Hematopoietic multipotent progenitor cell treated with erythropoietin and hydrocortisone succinate and interleukin-3 and kit ligand, for 17 days (in vitro differentiated cells): ENCODE measurements around the gene APOLD1.
"Not testable (repeated sequence)": the region's sequence is repeated elsewhere in the genome, so short reads cannot be mapped to it uniquely, and the experiment has no call there.

Experiments
- DNase-seq: peaks from one replicate; pipeline ENCODE4 v3.0.0-alpha.2; 2015; ENCODE audit warnings: low spot score

Gene APOLD1

GRCh38 chr12:12786706-12787601 is 1.5 kb downstream of the APOLD1 start:
- peak; percentile 76 for DNase-seq

GRCh38 chr12:12788131-12788530 is 2.7 kb downstream of the APOLD1 start:
- no peak for DNase-seq

- peak; percentile 83 for DNase-seq
These were observed 3.4 kb downstream of the APOLD1 start for GRCh38 chr12:12788675-12789368.

GRCh38 chr12:12790956-12791355 is 5.5 kb downstream of the APOLD1 start:
- DNase-seq, result no peak

DNA sequence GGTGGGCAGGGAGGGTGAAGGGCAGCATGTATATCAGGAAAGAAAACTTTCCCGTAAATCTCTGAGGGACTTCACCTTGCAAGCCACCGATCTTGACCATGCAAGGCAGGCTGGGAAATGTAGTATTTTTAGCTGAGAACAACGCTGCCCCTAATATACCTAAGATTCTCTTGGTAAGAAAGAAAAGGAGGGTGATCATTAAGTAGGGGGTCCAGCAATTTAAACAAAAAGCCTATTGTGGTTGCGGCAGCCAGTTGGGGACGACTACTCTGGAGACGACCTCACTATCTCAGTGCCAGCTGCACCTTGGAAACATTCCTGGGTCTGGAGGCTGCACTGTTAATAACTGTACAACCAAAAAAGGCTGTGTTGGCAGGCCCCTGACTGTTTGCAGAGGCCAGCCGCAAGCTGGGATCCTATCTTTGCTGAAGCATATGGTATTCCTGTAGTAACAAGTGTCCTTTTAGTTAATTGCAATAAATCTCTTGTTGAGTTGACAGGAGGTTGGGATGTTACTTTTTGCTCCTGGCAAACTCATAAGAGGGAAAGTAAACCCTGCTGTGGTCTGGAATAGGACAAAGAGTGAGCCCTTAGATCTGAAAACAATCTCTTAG is 6.4 kb downstream of the APOLD1 start:
- DNase-seq, result no peak

DNA sequence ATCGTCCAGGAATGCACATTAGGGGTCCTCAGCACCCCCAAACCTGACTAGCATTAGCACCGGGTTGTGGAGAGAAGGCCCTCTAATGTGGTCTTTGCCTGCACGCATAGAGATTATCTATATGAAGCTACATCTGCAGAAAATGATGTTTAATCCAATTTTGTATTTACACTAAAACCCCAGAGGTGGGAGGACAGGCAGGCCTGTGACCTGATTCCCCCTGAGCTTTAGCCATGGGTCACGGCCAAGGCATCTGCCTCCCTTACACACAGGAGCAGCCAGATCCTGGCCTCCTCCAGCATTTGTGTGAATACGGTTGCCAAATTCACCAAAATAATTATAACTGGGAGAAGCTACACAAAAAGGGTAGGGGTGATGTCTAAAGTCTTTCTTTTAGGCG is 7.0 kb downstream of the APOLD1 start:
- DNase-seq, result no peak

DNA sequence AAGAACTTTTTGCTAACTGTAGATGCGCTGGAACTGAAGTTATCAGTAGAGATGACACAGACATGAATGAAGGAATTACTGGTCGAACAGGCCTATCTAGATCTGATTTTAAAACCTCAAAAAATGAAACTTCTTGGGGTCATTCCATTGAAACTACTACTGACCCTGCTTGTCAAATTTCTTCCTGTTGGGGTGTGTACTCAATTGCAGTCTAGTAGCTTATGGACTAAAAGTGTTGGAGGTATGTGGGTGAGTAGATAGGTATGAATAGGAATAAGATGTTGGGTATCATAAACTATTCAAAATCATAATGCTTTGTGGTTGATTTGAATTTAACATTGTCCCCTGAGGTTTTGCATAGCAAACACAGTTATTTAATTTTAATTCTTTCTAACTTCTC is 9.2 kb downstream of the APOLD1 start:
- DNase-seq, result no peak

DNA sequence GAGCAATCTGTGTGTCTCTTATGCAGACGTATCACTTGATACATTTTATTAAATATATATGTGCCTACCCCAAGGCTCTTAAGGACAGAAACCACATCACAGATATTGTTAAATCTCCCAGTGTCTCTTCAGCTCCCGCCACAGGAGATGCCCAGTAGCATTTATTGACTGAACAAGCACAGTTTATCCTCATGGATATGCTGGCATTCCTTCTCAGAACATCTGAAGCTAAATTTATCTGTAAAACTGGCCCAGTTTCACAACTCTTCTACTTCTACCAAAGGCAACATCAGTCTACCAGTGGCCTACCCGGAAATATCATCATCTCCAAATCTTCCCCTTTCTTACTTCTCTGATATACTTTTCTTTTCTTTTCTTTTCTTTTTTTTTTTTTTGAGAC is 10.7 kb downstream of the APOLD1 start:
- DNase-seq, result no peak

GRCh38 chr12:12796928-12797793 is 11.7 kb downstream of the APOLD1 start:
- DNase-seq, result no peak

DNA sequence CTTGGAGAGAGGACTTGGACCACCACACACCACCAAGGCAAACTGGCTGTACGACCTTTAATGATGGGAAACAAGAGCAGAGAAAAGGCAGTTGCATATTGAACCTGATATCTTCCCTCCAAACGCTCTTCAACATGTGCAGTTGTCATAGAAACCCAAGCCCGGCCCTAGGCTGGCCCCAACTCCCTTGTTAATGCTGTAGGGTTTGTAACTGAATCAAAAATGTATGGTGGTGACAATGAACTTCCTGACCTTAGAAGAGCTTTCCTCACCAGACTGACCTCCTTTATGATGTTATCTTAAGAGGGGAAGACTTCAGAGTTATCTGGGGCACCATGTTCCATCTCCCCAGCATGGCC is 12.3 kb downstream of the APOLD1 start:
- DNase-seq, result no peak

GRCh38 chr12:12798480-12798879 is 13.0 kb downstream of the APOLD1 start:
- DNase-seq, result no peak

DNA sequence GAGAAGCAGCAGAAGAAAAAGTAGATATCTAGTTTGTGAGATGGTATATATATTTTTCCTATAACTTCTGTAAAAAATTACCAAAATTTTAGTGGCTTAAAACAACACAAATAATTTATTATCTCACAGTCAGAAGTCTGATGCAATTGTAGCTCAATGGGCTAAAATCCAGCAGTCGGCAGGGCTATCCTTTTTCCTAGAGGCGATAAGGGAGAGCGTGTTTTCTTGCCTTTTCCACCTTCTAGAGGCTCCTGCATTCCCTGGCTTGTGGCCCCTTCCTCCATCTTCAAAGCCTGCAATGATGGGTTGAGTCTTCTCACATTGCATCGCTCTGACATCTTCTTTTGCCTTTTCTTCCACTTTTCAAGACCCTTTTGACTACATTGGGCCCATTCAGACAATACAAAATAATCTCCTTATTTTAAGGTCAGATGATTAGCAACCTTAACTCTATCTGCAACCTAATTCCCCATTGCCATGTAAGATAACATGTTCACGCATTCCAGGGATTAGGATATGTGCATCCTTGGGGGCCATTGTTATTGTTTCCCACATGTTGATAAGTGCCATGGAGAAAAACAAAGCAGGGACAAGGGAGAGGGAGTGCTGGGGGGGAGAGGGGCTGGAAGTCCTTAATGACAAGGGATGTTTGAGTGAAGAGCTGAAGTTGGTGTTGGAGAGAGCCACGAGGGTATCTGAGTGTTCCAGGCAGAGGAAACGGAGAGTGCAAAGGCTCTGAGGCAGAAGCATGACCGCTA is 13.9 kb downstream of the APOLD1 start:
- no peak for DNase-seq

DNA sequence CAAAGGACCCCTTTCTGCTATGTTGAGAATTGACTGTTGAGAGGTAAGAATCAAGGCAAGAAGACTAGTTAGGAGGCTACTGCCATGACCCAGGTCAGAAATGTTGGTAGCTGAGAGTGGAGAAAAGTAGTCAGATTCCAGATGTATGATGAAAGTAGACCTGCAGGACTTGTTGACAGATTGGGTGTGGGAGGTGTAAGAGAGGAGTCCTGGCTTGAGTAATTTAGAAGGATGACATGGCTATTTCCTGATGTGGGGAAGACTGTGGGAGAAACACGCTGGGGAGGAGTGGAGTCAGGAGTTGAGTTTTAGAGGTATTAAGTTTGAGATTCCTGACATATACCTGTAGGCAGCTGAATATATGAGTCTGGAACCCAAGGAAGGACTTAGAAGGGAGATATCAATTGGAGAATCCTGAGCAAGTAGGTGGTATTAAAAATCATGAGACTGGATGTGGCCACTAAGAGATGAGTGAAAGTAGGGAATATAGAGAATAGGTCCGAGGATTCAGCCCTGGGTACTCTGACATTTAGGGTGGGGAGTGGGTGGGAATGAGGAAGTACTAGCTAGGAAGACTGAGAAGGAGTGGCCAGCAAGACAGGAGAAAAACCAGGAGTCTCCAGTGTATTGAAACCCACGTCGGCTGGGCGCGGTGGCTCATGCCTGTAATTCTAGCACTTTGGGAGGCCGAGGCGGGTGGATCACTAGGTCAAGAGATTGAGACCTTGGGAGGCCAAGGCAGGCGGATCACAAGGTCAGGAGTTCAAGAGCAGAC is 15.1 kb downstream of the APOLD1 start:
- peak; percentile 23 for DNase-seq

GRCh38 chr12:12801656-12802055 is 16.2 kb downstream of the APOLD1 start:
- not testable (repeated sequence) for DNase-seq

DNA sequence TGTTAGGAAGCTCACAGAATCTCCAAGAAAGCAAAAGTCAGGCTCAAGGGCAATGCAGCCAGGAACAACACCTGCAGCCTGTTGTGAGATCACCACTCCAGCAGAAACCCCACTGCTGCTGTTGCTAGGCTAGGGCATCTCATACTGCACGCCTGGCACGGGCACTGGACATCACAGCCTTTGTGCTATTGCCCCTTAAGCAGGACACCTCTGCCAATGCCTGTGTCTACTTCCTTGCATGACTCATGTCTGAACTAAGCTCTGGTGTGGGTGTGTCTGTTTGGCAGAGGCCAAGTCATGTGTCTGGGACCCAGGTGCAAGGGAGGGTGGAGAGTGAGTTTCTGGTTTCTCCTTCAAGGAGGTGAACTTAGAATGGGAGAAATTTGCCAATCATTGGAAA is 17.7 kb downstream of the APOLD1 start:
- DNase-seq, result peak; percentile 71

- no peak for DNase-seq
These were observed 18.6 kb downstream of the APOLD1 start for GRCh38 chr12:12804011-12804410.

DNA sequence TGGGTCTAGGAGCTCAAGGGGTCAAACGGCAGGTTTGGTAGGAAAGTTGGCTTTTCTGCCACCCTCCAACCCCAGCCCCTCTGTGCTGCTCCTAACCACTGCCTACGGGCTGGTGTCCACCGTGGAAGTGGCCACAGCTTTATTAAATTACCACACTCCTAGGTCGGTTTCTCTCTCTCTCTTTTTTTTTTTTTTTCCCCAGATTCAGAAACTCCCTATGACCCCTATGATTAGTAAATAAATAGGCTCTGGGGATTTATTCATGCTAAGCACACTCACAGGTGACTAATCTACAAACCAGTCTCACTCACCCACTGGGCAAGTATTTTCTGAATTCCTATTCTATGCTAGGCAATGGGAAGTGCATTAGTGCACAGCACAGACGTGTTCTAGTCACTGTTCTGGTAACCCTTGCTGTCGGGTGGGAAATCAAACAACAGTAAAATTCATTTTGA is 19.0 kb downstream of the APOLD1 start:
- DNase-seq, result no peak

- DNase-seq, result no peak
These were observed 21.5 kb downstream of the APOLD1 start for GRCh38 chr12:12806784-12807516.

DNA sequence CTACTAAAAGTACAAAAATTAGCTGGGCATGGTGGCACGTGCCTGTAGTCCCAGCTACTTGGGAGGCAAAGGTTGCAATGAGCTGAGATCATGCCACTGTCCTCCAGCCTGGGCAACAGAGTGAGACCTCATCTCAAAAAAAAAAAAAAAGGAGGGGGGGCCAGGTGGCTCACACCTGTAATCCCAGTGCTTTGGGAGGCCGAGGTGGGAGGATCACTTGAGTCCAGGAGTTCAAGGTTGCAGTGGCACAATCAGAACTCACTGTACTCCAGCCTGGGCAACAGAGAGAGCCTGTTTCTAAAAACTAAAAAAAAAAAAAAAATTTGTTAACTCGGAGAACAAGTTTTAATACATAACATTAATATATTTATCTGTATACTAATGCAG is 22.1 kb downstream of the APOLD1 start:
- DNase-seq, result not testable (repeated sequence)
